ENCODE data around the gene SEC24D. TPM values are rescaled to one million over a fixed set of nuclear protein-coding genes. Genes with fewer than 3 reads are reported as not detected.
A peak's percentile ranks its signal among the peaks of the same experiment; 100 is the strongest.
"Not testable (repeated sequence)": the region's sequence is repeated elsewhere in the genome, so short reads cannot be mapped to it uniquely, and the experiment has no call there.

Gene SEC24D, protein sequence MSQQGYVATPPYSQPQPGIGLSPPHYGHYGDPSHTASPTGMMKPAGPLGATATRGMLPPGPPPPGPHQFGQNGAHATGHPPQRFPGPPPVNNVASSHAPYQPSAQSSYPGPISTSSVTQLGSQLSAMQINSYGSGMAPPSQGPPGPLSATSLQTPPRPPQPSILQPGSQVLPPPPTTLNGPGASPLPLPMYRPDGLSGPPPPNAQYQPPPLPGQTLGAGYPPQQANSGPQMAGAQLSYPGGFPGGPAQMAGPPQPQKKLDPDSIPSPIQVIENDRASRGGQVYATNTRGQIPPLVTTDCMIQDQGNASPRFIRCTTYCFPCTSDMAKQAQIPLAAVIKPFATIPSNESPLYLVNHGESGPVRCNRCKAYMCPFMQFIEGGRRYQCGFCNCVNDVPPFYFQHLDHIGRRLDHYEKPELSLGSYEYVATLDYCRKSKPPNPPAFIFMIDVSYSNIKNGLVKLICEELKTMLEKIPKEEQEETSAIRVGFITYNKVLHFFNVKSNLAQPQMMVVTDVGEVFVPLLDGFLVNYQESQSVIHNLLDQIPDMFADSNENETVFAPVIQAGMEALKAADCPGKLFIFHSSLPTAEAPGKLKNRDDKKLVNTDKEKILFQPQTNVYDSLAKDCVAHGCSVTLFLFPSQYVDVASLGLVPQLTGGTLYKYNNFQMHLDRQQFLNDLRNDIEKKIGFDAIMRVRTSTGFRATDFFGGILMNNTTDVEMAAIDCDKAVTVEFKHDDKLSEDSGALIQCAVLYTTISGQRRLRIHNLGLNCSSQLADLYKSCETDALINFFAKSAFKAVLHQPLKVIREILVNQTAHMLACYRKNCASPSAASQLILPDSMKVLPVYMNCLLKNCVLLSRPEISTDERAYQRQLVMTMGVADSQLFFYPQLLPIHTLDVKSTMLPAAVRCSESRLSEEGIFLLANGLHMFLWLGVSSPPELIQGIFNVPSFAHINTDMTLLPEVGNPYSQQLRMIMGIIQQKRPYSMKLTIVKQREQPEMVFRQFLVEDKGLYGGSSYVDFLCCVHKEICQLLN
- polyA plus RNA-seq (2012; ENCODE audit: missing spikeins) = 25.9 TPM

DNA sequence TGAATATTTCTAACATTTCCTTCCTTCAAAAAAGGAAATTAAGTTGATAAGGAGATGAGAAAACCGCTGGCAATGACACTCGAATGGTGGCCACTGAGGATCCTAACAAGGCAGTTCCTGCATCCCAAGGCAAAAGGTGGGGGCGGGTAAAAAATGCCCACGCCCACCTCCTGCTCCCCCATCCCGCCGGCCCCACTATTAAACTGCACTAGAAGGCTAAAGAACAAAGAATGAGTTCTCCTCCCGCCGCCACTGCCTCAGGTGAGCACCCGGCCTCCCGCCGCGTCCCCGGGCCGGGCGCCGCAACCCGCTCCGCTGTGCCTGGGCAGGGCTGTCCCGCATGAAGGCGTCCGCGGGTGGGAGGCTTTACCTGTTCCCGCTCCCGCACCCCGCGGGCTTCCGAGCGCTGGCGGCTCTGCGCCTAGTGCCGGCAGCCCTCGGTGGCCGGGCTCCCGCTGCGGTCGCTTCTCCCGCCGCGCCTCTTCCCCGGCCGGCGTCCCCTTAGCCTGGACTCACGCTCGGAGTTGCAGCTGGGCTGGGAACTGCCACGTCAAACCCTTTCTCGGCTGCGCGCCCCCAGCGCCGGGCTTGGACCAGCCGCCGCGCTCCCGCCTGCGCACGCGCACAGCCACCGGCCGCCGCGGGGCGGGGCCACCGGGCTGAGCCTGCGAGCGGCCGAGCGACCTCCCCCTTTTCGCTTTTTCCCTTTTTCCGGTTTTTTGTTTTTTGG is at the start of gene SEC24D:
SEC24D (minus strand) TSS at position 556 of the 730 bp plus-strand sequence. CDS start 2,430 bp downstream, outside the sequence.
- TF ChIP-seq TAF1 (IDR thresholded peaks at IDR 0.05; ENCODE audit: borderline replicate concordance, low read depth, low read length) (0 out of 2 replicates have a peak, but pooled peaks have one; percentile 22), POLR2A (IDR thresholded peaks at IDR 0.05; ENCODE audit: low read depth, low read length) (peak; percentile 61; the same call in 1 of the 2 replicates), POLR2AphosphoS5 (IDR thresholded peaks at IDR 0.05; ENCODE audit: low read depth, low read length) (0 out of 2 replicates have a peak, but pooled peaks have one; percentile 30)
- DNase-seq (ENCODE audit: insufficient read length) = peak; percentile 86
- FAIRE-seq = peak; percentile 86

DNA sequence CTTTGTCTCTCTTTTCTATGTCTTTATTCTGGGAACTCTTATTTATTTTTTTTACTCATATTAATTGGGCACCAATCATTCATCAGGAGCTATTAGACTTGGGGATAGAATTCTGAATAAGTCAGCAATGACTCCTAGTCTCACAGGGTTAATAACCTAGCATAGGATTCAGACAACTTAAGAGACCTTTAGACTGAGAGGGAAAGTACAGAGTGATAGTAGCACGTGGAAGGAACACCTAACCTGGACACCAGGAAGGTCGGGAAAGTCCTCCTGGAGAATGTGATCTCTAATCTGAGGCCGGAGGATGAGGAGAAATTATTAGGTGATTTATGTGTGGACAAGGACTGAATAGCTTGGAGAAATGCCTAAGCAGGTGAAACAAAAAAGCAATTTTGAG is 48.8 kb upstream of the SEC24D start:
- FAIRE-seq = no peak
- no peak for TF ChIP-seq POLR2AphosphoS5 (IDR thresholded peaks at IDR 0.05; ENCODE audit: low read depth, low read length)
- no peak for TF ChIP-seq TAF1 (IDR thresholded peaks at IDR 0.05; ENCODE audit: borderline replicate concordance, low read depth, low read length)
- TF ChIP-seq POLR2A (IDR thresholded peaks at IDR 0.05; ENCODE audit: low read depth, low read length) = no peak
- no peak for DNase-seq (ENCODE audit: insufficient read length)

DNA sequence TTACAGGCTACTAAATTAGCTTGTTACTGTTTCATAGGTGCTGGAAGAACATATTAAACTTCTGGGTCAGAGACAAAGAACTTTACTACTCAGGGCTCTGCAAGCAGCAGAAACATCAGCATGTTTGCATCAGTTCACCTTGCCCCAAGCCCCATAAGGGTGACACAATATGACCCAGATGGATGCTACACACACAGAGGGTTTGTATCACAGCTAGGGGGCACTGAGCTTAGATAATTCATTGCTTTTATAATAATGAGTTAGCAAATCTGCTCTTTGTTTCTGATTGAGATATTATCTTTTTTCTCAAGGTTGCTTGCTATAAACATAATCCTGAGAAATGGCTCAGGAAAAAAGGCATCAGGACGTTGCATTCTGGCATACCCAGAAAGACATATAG is 47.9 kb upstream of the SEC24D start:
- FAIRE-seq = no peak
- TF ChIP-seq TAF1 (IDR thresholded peaks at IDR 0.05; ENCODE audit: borderline replicate concordance, low read depth, low read length) (no peak), POLR2A (IDR thresholded peaks at IDR 0.05; ENCODE audit: low read depth, low read length) (no peak), POLR2AphosphoS5 (IDR thresholded peaks at IDR 0.05; ENCODE audit: low read depth, low read length) (no peak)
- no peak for DNase-seq (ENCODE audit: insufficient read length)

DNA sequence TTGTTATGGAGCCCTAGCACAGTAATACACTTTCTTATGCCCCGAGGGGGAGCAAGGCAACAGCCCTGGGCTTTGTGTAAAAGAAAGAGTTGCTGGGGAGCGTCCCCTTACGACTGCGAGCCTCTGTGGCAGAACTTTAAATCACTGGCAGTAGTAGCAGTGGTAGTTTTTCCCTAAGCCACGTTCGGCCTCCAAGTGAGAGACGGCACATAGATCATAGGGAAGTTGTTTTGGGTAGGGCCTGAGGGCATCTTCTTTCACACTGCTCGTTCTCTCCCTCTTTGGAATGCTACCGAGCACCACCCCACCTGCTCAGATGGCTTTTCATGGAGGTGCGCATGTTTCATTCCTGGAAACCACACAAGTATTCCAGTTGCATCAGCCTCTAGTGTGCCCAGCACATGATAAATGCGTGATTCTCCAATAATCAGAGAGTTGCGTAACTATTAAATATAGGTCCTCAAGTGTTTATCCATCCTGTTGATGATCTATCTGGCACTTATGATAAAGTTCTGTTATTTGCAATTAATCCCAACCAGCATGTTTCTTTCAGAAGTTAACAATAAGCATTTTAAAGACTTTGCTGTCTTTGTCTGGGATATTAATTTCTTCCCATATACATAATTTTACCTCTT is 45.7 kb upstream of the SEC24D start:
- no peak for TF ChIP-seq POLR2AphosphoS5 (IDR thresholded peaks at IDR 0.05; ENCODE audit: low read depth, low read length)
- no peak for TF ChIP-seq TAF1 (IDR thresholded peaks at IDR 0.05; ENCODE audit: borderline replicate concordance, low read depth, low read length)
- TF ChIP-seq POLR2A (IDR thresholded peaks at IDR 0.05; ENCODE audit: low read depth, low read length) = no peak
- FAIRE-seq (no peak), DNase-seq (ENCODE audit: insufficient read length) (no peak)

DNA sequence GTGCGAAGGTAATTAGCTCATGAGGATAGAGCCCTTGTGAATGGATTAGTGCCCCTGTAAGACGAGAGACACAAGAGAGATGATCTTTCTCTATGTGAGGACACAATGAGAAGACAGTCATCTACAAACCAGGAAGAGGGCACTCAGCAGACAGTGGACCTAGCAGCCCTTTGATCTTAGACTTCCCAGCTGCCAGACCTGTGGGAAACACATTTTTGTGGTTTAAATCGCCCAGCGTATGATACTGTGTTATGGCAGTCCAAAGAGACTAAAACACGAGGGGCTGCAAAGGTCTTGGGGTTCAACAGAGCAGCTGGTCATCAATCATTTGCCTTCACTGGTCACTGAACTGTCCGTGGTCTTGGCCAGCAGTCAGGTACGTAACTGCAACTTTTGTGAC is 43.5 kb upstream of the SEC24D start:
- FAIRE-seq = no peak
- DNase-seq (ENCODE audit: insufficient read length) = no peak
- no peak for TF ChIP-seq POLR2A (IDR thresholded peaks at IDR 0.05; ENCODE audit: low read depth, low read length)
- no peak for TF ChIP-seq TAF1 (IDR thresholded peaks at IDR 0.05; ENCODE audit: borderline replicate concordance, low read depth, low read length)
- TF ChIP-seq POLR2AphosphoS5 (IDR thresholded peaks at IDR 0.05; ENCODE audit: low read depth, low read length) = no peak

DNA sequence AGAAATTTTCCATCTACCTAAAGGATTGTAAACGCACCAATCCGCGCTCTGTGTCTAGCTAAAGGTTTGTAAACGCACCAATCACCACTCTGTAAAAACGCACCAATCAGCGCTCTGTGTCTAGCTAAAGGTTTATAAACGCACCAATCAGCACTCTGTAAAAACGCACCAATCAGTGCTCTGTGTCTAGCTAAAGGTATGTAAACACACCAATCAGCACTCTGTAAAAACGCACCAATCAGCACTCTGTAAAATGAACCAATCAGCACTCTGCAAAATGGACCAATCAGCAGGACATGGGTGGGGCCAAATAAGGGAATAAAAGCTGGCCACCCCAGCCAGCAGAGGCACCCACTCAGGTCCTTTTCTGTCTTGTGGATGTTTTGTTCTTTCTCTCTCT is 42.6 kb upstream of the SEC24D start:
- not testable (repeated sequence) for DNase-seq (ENCODE audit: insufficient read length); FAIRE-seq

DNA sequence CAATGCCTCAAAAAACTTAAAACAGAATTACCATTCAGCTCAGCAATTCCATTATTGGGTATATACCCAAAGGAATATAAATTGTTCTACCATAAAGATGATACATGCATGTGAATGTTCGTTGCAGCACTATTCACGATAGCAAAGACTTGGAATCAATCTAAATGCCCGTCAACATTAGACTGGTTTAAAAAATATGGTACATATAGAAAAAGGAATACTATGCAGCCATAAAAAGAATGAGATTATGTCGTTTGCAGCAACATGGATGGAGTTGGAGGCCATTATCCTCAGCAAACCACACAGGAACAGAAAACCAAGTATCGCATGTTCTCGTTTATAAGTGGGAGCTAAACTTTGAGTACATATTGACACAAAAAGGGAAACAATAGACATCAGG is 41.9 kb upstream of the SEC24D start:
- FAIRE-seq (no peak), DNase-seq (ENCODE audit: insufficient read length) (no peak)
- TF ChIP-seq TAF1 (IDR thresholded peaks at IDR 0.05; ENCODE audit: borderline replicate concordance, low read depth, low read length) = no peak
- TF ChIP-seq POLR2AphosphoS5 (IDR thresholded peaks at IDR 0.05; ENCODE audit: low read depth, low read length) = no peak
- TF ChIP-seq POLR2A (IDR thresholded peaks at IDR 0.05; ENCODE audit: low read depth, low read length) = no peak

DNA sequence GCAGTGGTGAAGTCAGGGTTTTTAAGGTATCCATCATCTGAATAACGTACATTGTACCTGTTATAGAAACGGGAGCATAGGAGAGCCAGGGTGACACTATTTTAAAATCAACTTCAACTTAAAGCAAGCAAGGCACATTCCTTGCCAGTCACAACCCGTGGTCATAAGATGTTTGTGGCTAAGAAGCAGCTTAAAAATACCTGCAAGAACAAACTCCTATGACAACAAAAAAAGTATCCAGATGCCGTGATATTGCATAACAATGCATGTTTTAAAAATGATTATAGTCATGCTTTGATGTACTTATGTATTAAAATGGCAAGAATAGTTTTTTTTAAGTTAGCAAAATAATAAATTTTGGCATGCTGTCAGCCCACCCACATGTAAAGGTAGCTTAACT is 36.3 kb upstream of the SEC24D start:
- no peak for FAIRE-seq
- DNase-seq (ENCODE audit: insufficient read length) = no peak
- TF ChIP-seq POLR2A (IDR thresholded peaks at IDR 0.05; ENCODE audit: low read depth, low read length) = no peak
- no peak for TF ChIP-seq TAF1 (IDR thresholded peaks at IDR 0.05; ENCODE audit: borderline replicate concordance, low read depth, low read length)
- no peak for TF ChIP-seq POLR2AphosphoS5 (IDR thresholded peaks at IDR 0.05; ENCODE audit: low read depth, low read length)

DNA sequence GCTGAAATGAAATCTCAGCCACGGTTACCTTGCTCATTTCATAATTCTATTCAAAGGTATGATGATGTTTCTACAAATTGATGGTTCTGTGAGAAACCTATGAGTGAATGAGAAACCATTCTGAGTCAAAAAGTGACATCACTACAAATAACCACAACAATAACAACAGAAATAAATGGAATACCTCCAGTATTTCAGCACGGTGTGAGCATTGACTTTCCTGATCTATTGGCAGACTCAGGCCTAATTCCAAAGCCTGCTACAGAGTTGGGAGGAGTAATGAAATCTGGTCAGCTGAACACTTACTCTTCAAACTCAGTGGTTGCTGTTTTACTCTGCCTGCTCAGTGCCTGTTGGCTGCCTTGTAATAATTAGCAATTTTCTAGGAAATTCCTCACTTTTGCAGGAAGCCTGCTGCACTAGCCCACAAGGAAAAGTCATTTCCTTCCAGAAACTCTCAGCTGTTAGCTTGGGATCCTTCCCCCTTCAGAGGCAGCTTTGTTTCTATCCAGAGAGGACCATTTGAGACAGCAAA is 33.9 kb upstream of the SEC24D start:
- TF ChIP-seq POLR2AphosphoS5 (IDR thresholded peaks at IDR 0.05; ENCODE audit: low read depth, low read length) (no peak), POLR2A (IDR thresholded peaks at IDR 0.05; ENCODE audit: low read depth, low read length) (no peak)
- FAIRE-seq (no peak), DNase-seq (ENCODE audit: insufficient read length) (no peak)

DNA sequence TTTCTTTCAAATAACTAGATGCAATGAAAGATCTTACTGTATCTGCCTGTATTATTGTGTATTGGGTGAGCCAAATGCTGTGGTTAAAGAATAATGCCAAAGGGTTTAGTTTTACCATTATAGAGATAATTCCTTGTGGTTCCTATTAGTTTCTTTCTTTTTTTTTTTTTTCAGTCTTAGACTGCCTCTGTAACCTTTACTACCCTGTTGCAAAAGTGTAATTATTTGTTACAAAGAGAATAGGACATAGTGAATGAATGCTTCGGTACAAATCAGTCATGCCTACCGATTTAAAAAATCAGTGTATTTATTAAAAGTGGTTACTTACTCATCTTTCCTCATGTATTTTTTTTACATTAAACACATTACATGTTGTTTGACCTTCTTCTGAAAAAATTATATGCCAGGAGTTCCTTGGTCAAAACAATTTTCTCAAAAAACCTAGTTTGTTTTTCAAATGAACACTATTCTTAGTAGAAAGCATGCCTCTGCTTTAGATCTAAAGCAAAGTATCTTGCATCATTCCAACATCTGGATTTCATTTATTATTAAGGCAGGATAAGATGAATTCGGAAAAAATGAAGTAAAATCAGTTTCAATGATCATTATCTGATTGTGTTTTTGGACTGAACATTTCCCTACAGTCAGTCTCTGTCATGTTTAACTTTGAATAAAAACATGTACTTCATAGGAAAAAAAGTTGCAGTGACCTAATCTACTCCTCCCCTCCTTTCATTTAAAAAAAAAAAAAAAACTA is 31.6 kb upstream of the SEC24D start:
- no peak for DNase-seq (ENCODE audit: insufficient read length)
- TF ChIP-seq TAF1 (IDR thresholded peaks at IDR 0.05; ENCODE audit: borderline replicate concordance, low read depth, low read length) (no peak), POLR2A (IDR thresholded peaks at IDR 0.05; ENCODE audit: low read depth, low read length) (no peak), POLR2AphosphoS5 (IDR thresholded peaks at IDR 0.05; ENCODE audit: low read depth, low read length) (no peak)
- no peak for FAIRE-seq

All from GM12892 (cell line).